H4 (cell line): ENCODE results near the gene RC3H2. TPM values are rescaled to one million over a fixed set of nuclear protein-coding genes. Genes with fewer than 3 reads are reported as not detected.
A peak's percentile ranks its signal among the peaks of the same experiment; 100 is the strongest.

ENCODE experiments used
- DNase-seq: peaks from one replicate; pipeline ENCODE4 v3.0.0-alpha.2; 2015; ENCODE audit warnings: low spot score
- total RNA-seq: library from RNA; depleted of rRNA; stranded (reverse); fragments of >200 nt; shearing (Covaris generic); gene quantifications from 2 replicates; pipeline ENCODE4 v1.2.3, GENCODE V29; 2014; rRNA removed

Gene RC3H2
- total RNA-seq, 1 experiment from 2014 or later: 28.7 TPM

GRCh38 chr9:122808141-122808540 lies 97.0 kb downstream of the RC3H2 start:
- no peak for DNase-seq

DNA sequence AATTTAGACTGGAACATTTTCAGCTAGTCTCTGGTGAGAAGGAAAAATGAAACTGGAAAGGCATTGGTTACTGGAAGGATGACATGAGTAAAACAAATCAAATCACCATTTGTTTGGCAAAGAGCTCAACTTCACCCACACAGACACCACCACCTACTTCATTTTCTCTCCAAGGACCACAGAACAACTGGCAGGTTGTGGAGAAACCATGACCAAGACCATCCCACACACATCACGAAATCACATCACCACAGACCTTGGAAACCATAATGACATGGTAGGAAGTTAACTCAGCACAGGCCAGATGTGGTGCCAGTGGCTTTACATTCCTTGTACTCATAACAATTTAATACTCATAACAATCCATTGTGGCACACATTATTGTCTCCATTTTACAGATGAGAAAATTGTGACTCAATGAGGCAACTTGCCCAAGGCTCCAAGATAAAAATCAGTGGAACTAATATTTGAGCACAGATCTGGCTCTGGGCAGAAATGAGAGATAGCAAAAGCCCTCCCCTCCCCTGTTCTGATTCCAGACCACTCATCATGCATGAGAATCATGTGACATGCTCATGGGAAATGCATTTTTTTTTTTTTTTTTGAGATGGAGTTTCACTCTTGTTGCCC lies 97.8 kb downstream of the RC3H2 start:
- no peak for DNase-seq

DNA sequence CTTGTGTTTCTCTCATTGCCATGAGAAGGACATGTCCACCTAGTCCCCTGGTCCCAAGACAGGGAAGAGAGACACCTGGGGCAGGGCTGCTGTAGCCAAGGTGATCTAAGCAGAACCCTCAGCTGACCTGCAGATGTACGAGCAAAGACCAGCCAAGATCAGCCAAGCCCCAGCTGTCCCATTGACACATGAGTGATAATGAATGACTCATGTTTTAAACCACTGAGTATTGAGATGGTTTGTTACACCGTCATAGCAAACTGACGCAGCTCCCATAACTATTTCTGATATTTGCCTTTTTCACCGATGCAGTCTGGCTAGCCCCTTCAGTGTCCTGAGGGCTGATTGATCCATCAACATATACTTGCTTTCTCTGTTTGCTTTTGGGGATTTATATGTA lies 98.5 kb downstream of the RC3H2 start:
- no peak for DNase-seq

DNA sequence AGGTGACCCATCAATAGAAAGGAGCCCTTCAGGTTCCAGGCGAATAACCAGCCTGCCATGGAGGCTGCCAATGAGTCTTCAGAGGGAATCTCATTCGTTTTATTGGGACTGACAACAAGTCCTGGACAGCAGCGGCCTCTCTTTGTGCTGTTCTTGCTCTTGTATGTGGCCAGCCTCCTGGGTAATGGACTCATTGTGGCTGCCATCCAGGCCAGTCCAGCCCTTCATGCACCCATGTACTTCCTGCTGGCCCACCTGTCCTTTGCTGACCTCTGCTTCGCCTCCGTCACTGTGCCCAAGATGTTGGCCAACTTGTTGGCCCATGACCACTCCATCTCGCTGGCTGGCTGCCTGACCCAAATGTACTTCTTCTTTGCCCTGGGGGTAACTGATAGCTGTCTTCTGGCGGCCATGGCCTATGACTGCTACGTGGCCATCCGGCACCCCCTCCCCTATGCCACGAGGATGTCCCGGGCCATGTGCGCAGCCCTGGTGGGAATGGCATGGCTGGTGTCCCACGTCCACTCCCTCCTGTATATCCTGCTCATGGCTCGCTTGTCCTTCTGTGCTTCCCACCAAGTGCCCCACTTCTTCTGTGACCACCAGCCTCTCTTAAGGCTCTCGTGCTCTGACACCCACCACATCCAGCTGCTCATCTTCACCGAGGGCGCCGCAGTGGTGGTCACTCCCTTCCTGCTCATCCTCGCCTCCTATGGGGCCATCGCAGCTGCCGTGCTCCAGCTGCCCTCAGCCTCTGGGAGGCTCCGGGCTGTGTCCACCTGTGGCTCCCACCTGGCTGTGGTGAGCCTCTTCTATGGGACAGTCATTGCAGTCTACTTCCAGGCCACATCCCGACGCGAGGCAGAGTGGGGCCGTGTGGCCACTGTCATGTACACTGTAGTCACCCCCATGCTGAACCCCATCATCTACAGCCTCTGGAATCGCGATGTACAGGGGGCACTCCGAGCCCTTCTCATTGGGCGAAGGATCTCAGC lies 104.8 kb downstream of the RC3H2 start, which contains the start of gene OR1K1:
Gene OR1K1 (plus strand): TSS at position 58 of the 995 bp plus-strand sequence. CDS start 0 bp downstream, at position 58.
- peak; percentile 2 for DNase-seq

DNA sequence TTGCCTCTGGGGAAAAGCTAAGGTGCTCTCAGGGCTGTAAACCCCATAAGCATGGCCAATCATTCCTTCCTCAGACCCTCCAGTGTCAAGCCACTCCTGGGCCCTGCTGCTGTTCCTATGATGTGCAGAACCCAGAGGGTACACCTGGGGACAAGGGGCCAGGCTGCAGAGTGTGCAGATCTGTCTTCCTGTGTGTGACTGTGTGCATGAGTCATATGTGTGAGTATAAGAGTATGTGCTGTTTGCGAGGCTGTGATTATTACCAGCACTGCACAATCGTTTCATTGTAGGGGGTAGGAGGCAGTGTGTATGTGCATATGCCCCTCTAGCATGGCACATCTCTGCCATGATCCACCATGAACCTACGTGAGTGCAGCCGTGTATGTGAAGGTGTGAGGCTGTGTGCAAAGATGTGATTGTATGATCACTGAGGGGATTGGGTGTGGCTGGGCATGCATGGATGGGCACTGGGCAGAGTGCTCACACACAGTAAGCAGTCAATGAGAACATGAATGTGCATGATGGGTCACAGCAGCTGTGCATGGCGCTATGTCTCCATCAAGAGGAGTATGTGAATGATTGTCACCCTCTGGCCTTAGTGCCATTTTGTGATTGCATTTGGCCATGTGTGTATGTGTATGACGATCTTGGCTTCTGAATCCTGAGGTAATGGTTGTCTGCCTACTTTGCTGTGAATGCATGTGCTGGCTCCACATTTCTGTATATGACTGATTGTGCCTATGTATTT lies 107.7 kb downstream of the RC3H2 start:
- no peak for DNase-seq

Other genes with a start within 250 kb of the RC3H2 start
- gene OR1B1, start 247.7 kb downstream of the RC3H2 start, total RNA-seq: not detected in 2 replicates
- not detected in 2 replicates for gene OR1L1, start 243.6 kb downstream of the RC3H2 start, total RNA-seq
- gene OR1L3, start 230.2 kb downstream of the RC3H2 start, total RNA-seq: not detected in 2 replicates
- not detected in 2 replicates for gene OR1L4, start 181.4 kb downstream of the RC3H2 start, total RNA-seq
- gene OR1L6, start 163.1 kb downstream of the RC3H2 start, total RNA-seq: not detected in 2 replicates
- gene OR5C1, start 116.4 kb downstream of the RC3H2 start, total RNA-seq: not detected in 2 replicates
- not detected in 2 replicates for gene OR1K1, start 105.2 kb downstream of the RC3H2 start, total RNA-seq
- gene PDCL, start 76.8 kb downstream of the RC3H2 start, total RNA-seq: 32.1 and 34.4 TPM in 2 replicates
- gene ZBTB6, start 8.0 kb upstream of the RC3H2 start, total RNA-seq: 4.2 and 10.4 TPM in 2 replicates
- 1.7 and 1.8 TPM in 2 replicates for gene ZBTB26, start 26.2 kb upstream of the RC3H2 start, total RNA-seq
- gene RABGAP1, start 35.7 kb upstream of the RC3H2 start, total RNA-seq: 17.3 and 25.0 TPM in 2 replicates
- gene GPR21, start 128.3 kb upstream of the RC3H2 start, total RNA-seq: not detected in 2 replicates